Caco-2 (cell line): ENCODE data around the gene PPP1R9A. TPM values are rescaled to one million over a fixed set of nuclear protein-coding genes. Genes with fewer than 3 reads are reported as not detected.

Source experiments
- BruUV-seq: library from RNA; stranded (reverse); fragments of 400-500 nt; replicated peaks from 2 replicates; lab custom pipeline; 2021; lab: Mats Ljungman, UMichigan
- CTCF ChIA-PET: fragments of 300-600 bp; sonication (Branson Sonifier 250); formaldehyde crosslinking; loops from one replicate; lab custom pipeline; 2022; ENCODE audit warnings: antibody characterized with exemption; lab: Charles Lee
- POLR2A ChIA-PET: fragments of 300-600 bp; sonication (Branson Sonifier 250); formaldehyde crosslinking; loops from one replicate; lab custom pipeline; 2022; ENCODE audit warnings: antibody characterized with exemption; lab: Charles Lee
- DNase-seq, 2 experiments: peaks; one replicate each; pipeline versions ENCODE4 v3.0.0 to v3.0.0-alpha.2; 2020 to 2022
- H3K27me3 ChIP-seq: replicated peaks from 2 replicates; pipeline ENCODE4 v1.6.0; 2011; ENCODE audit warnings: low read length; ENCODE audit not compliant: control insufficient read depth, insufficient read depth
- H3K36me3 ChIP-seq: 2 replicates; pipeline ENCODE4 v1.5.1; 2011; ENCODE audit warnings: low read length; ENCODE audit not compliant: control insufficient read depth, insufficient read depth
- H3K4me1 ChIP-seq: fragments of 250-450 bp; sonication (Bioruptor Pico); 2 replicates; pipeline ENCODE4 v1.5.1; 2020; ENCODE audit warnings: mild to moderate bottlenecking
- H3K4me3 ChIP-seq: 2 replicates; pipeline ENCODE4 v1.5.1; 2011; ENCODE audit warnings: low read depth, mild to moderate bottlenecking, control low read depth, low read length
- H3K9me3 ChIP-seq: fragments of 250-450 bp; sonication (Bioruptor Pico); 2 replicates; pipeline ENCODE4 v1.5.1; 2020; ENCODE audit warnings: mild to moderate bottlenecking, moderate library complexity
- H3K27ac Mint-ChIP-seq: one replicate; pipeline ENCODE4 v1.8.0; 2022; ENCODE audit warnings: mixed read lengths; ENCODE audit not compliant: unreplicated experiment
- H3K27me3 Mint-ChIP-seq: one replicate; pipeline ENCODE4 v1.8.0; 2022; ENCODE audit warnings: mixed read lengths; ENCODE audit not compliant: insufficient read depth, unreplicated experiment
- H3K36me3 Mint-ChIP-seq: one replicate; pipeline ENCODE4 v1.8.0; 2022; ENCODE audit warnings: mild to moderate bottlenecking, mixed read lengths; ENCODE audit not compliant: insufficient read depth, unreplicated experiment
- H3K4me1 Mint-ChIP-seq: one replicate; pipeline ENCODE4 v1.8.0; 2022; ENCODE audit warnings: low read depth, mixed read lengths; ENCODE audit not compliant: unreplicated experiment
- H3K4me3 Mint-ChIP-seq: one replicate; pipeline ENCODE4 v1.8.0; 2022; ENCODE audit warnings: mild to moderate bottlenecking, moderate library complexity, mixed read lengths; ENCODE audit not compliant: unreplicated experiment
- H3K9me3 Mint-ChIP-seq: one replicate; pipeline ENCODE4 v1.8.0; 2022; ENCODE audit warnings: mixed read lengths; ENCODE audit not compliant: unreplicated experiment
- CTCF ChIP-seq, 2 experiments: fragments of 200-600 bp in 1 of 2; IDR thresholded peaks; 1 replicate in 1 of 2; 2 replicates in 1 of 2; pipeline versions ENCODE4 v1.5.1 to v1.8.0; 2011 to 2022; ENCODE audit warnings: antibody characterized with exemption in 1 of 2, control low read depth in 1 of 2, inconsistent platforms in 1 of 2, low read depth in 1 of 2, low read length in 1 of 2, mild to moderate bottlenecking in 1 of 2, moderate library complexity in 1 of 2; ENCODE audit not compliant: insufficient read depth in 1 of 2, severe bottlenecking in 1 of 2, unreplicated experiment in 1 of 2
- intact Hi-C: fragments of 100-400 bp; cut with micrococcal nuclease; formaldehyde crosslinking; loops from one replicate; pipeline ENCODE4 v1.10.0; 2022; ENCODE audit not compliant: unreplicated experiment
- total RNA-seq: library from RNA; stranded (reverse); gene quantifications from 2 replicates; pipeline ENCODE4 v1.2.3, GENCODE V29; 2022

The PPP1R9A gene
- total RNA-seq, 1 experiment from 2014 or later, result 37.4 TPM

GRCh38 chr7:95139922-95140321, 232.5 kb downstream of the PPP1R9A start:
- Mint-ChIP-seq H3K4me1 (no peaks in the 10 kb centered on the region), H3K36me3 (no peaks in the 10 kb centered on the region), H3K9me3 (no peaks in the 10 kb centered on the region), H3K27ac (no peak overlapping the region), H3K27me3 (no peaks in the 10 kb centered on the region), H3K4me3 (no peak overlapping the region)
- H3K9me3 ChIP-seq, result peaks cover 4% of the 10 kb centered on the region; the same call in 1 of the 2 replicates
- H3K36me3 ChIP-seq, result no peaks in the 10 kb centered on the region
- TF ChIP-seq CTCF (IDR thresholded peaks at IDR 0.05; ENCODE audit: insufficient read depth in 1 of 2, low read depth in 1 of 2, low read length in 1 of 2, severe bottlenecking in 1 of 2, unreplicated experiment in 1 of 2), result no peak
- intact Hi-C loops, result no loop called here
- peaks cover 5% of the 10 kb centered on the region; the same call in 1 of the 2 replicates for H3K4me1 ChIP-seq
- ChIA-PET CTCF (interaction anchor here (0.7 kb wide), 1 partner anchor 16 kb away, joined by 3 read pairs; no protein-coding TSS in a partner anchor), POLR2A (no interaction called here)
- no TSS peak for BruUV-seq
- no peak overlapping the region for H3K4me3 ChIP-seq
- no peaks in the 10 kb centered on the region for H3K27me3 ChIP-seq
- no peak for DNase-seq

- Mint-ChIP-seq H3K27ac (no peak overlapping the region), H3K4me3 (no peak overlapping the region), H3K27me3 (no peaks in the 10 kb centered on the region), H3K4me1 (no peaks in the 10 kb centered on the region), H3K9me3 (no peaks in the 10 kb centered on the region), H3K36me3 (no peaks in the 10 kb centered on the region)
- BruUV-seq, result no TSS peak
- Histone ChIP-seq H3K9me3 (peaks cover under 1% of the 10 kb centered on the region; the same call in 1 of the 2 replicates), H3K27me3 (no peaks in the 10 kb centered on the region), H3K4me1 (peaks cover 2% of the 10 kb centered on the region; the same call in 1 of the 2 replicates), H3K4me3 (no peak overlapping the region), H3K36me3 (no peaks in the 10 kb centered on the region)
- no peak for DNase-seq
- POLR2A ChIA-PET, result no interaction called here
- CTCF ChIA-PET, result no interaction called here
- intact Hi-C loops, result no loop called here
- no peak for TF ChIP-seq CTCF (IDR thresholded peaks at IDR 0.05; ENCODE audit: insufficient read depth in 1 of 2, low read depth in 1 of 2, low read length in 1 of 2, severe bottlenecking in 1 of 2, unreplicated experiment in 1 of 2)
These were observed 234.4 kb downstream of the PPP1R9A start for GRCh38 chr7:95141755-95142154.

- H3K36me3 Mint-ChIP-seq, result no peaks in the 10 kb centered on the region
- Histone ChIP-seq H3K4me1 (no peaks in the 10 kb centered on the region), H3K4me3 (no peak overlapping the region), H3K9me3 (0 out of 2 replicates have a peak, but pooled peaks cover 10% of the 10 kb centered on the region), H3K27me3 (no peaks in the 10 kb centered on the region), H3K36me3 (no peaks in the 10 kb centered on the region)
- ChIA-PET CTCF (interaction anchor here (0.6 kb wide), 1 partner anchor 695 kb away, joined by 4 read pairs; no protein-coding TSS in a partner anchor), POLR2A (no interaction called here)
- TF ChIP-seq CTCF (IDR thresholded peaks at IDR 0.05; ENCODE audit: insufficient read depth in 1 of 2, low read depth in 1 of 2, low read length in 1 of 2, severe bottlenecking in 1 of 2, unreplicated experiment in 1 of 2), result no peak
- H3K27me3 Mint-ChIP-seq, result no peaks in the 10 kb centered on the region
- BruUV-seq, result no TSS peak
- no peaks in the 10 kb centered on the region for H3K9me3 Mint-ChIP-seq
- DNase-seq, result no peak
- H3K4me1 Mint-ChIP-seq, result no peaks in the 10 kb centered on the region
- intact Hi-C loops, result no loop called here
- H3K27ac Mint-ChIP-seq, result no peak overlapping the region
- no peak overlapping the region for H3K4me3 Mint-ChIP-seq
These were observed 236.9 kb downstream of the PPP1R9A start for GRCh38 chr7:95144256-95144655.
